ENCODE results near the gene KL. TPM values are rescaled to one million over a fixed set of nuclear protein-coding genes. Genes with fewer than 3 reads are reported as not detected.

KL gene
- total RNA-seq, 1 experiment from 2014 or later: not detected

GRCh38 chr13:33111414-33112110, 95.3 kb downstream of the KL start:
- DNase-seq (ENCODE audit: low read depth): no peak

GRCh38 chr13:33112766-33113165, 96.5 kb downstream of the KL start:
- DNase-seq (ENCODE audit: low read depth): no peak

GRCh38 chr13:33114146-33114545, 97.9 kb downstream of the KL start:
- DNase-seq (ENCODE audit: low read depth): no peak

GRCh38 chr13:33115274-33115673, 99.1 kb downstream of the KL start:
- no peak for DNase-seq (ENCODE audit: low read depth)
